VCaP (cell line): ENCODE data around the gene SYNE1.

ENCODE experiments used
- H3K27ac ChIP-seq: fragments of 450-650 bp; 2 replicates; pipeline ENCODE4 v1.5.1; 2017
- CTCF ChIP-seq: fragments of 450-650 bp; conservative IDR thresholded peaks from 2 replicates; pipeline ENCODE4 v1.5.1; 2017; ENCODE audit warnings: mild to moderate bottlenecking, moderate library complexity

Gene SYNE1

GRCh38 chr6:152372945-152373344, 264.2 kb downstream of the SYNE1 start:
- H3K27ac ChIP-seq, result no peak overlapping the region
- no peak for TF ChIP-seq CTCF

GRCh38 chr6:152371775-152372174, 265.4 kb downstream of the SYNE1 start:
- TF ChIP-seq CTCF, result no peak
- no peak overlapping the region for H3K27ac ChIP-seq

- no peak overlapping the region for H3K27ac ChIP-seq
Observed at GRCh38 chr6:152368751-152369624, 268.2 kb downstream of the SYNE1 start.

GRCh38 chr6:152364866-152365265, 272.3 kb downstream of the SYNE1 start:
- peak overlapping the region; percentile 47 for H3K27ac ChIP-seq
- no peak for TF ChIP-seq CTCF

More at GRCh38 chr6:152368751-152369624, 268.2 kb downstream of the SYNE1 start:
- no peak for TF ChIP-seq CTCF

- H3K27ac ChIP-seq, result no peak overlapping the region
- TF ChIP-seq CTCF, result no peak
Observed at GRCh38 chr6:152360034-152360433, 277.1 kb downstream of the SYNE1 start.

GRCh38 chr6:152356662-152357061, 280.5 kb downstream of the SYNE1 start:
- TF ChIP-seq CTCF, result peak; percentile 72
- no peak overlapping the region for H3K27ac ChIP-seq

- H3K27ac ChIP-seq, result no peak overlapping the region
- no peak for TF ChIP-seq CTCF
Observed at GRCh38 chr6:152356016-152356415, 281.1 kb downstream of the SYNE1 start.
